ENCODE results near the gene CREBZF. TPM values are rescaled to one million over a fixed set of nuclear protein-coding genes. Genes with fewer than 3 reads are reported as not detected.

The CREBZF gene, protein sequence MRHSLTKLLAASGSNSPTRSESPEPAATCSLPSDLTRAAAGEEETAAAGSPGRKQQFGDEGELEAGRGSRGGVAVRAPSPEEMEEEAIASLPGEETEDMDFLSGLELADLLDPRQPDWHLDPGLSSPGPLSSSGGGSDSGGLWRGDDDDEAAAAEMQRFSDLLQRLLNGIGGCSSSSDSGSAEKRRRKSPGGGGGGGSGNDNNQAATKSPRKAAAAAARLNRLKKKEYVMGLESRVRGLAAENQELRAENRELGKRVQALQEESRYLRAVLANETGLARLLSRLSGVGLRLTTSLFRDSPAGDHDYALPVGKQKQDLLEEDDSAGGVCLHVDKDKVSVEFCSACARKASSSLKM
- 10 to 100 TPM; 81.3 to 98.4 (median 92.5) TPM for total RNA-seq

DNA sequence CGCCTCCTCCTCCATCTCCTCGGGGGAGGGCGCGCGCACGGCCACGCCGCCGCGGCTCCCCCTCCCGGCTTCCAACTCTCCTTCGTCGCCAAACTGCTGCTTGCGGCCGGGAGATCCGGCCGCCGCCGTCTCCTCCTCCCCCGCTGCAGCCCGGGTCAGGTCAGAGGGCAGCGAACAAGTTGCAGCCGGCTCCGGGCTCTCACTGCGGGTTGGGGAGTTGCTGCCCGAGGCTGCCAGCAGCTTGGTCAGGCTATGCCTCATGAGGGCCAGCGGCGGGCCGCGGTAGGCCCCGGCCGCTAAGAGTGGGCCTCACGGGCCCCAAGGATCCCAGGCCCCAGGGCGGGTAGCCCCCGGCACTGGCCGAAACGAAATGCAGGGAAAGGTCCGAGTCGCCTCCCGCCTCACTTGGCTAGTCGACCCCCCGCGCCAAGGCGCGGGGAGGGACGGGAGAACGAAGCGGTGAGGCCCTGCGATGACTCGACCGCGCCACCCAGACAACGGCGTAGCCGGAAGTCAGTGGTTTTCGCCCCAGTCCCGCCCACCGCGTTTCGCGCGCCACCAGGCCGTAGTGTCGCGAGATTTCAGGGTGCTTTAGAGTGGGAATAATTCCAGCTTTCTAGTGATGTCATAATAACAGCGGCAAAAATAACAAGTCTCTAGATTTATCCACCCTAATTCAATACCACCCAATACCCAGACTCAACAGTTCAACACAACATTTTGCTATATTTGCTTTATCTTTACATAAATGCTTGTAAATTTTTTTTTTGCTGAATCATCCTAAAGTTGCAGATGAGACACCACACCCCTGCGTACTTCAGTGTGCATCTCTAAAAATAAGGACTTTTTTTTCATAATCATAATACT, at the start of gene CREBZF:
Gene CREBZF (minus strand): TSS at position 515 of the 867 bp plus-strand sequence. CDS start 254 bp downstream, at position 261.
- Histone ChIP-seq H3K4me3 (peak within 1 kb of the TSS; percentile 61 to 90 (median 74)), H3K27me3 (no peaks in the 10 kb centered on the region), H3K4me1 (peaks cover 0 to 41% (median 26%) of the 10 kb centered on the region in 4 donors), H3K27ac (peak within 1 kb of the TSS; percentile 88 to 99 (median 94)), H3K9me3 (no peaks in the 10 kb centered on the region), H3K36me3 (peaks cover 0 to 5% (median 0%) of the 10 kb centered on the region in 3 donors)
- DNase-seq (ENCODE audit: low spot score in 2 of 2), result peak; percentile 90 to 95
- TF ChIP-seq, protein P1, sequence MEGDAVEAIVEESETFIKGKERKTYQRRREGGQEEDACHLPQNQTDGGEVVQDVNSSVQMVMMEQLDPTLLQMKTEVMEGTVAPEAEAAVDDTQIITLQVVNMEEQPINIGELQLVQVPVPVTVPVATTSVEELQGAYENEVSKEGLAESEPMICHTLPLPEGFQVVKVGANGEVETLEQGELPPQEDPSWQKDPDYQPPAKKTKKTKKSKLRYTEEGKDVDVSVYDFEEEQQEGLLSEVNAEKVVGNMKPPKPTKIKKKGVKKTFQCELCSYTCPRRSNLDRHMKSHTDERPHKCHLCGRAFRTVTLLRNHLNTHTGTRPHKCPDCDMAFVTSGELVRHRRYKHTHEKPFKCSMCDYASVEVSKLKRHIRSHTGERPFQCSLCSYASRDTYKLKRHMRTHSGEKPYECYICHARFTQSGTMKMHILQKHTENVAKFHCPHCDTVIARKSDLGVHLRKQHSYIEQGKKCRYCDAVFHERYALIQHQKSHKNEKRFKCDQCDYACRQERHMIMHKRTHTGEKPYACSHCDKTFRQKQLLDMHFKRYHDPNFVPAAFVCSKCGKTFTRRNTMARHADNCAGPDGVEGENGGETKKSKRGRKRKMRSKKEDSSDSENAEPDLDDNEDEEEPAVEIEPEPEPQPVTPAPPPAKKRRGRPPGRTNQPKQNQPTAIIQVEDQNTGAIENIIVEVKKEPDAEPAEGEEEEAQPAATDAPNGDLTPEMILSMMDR (IDR thresholded peaks at IDR 0.05), result peak in 2 of 5 experiments; percentile 39 to 42
- TF ChIP-seq EP300 (IDR thresholded peaks at IDR 0.05) (peak; percentile 53 to 99), POLR2A (IDR thresholded peaks at IDR 0.05) (peak; percentile 97)
- WGBS, 2 donors, result 0 to 1% methylated on average over 35 to 44 of the region's 67 CpGs

DNA sequence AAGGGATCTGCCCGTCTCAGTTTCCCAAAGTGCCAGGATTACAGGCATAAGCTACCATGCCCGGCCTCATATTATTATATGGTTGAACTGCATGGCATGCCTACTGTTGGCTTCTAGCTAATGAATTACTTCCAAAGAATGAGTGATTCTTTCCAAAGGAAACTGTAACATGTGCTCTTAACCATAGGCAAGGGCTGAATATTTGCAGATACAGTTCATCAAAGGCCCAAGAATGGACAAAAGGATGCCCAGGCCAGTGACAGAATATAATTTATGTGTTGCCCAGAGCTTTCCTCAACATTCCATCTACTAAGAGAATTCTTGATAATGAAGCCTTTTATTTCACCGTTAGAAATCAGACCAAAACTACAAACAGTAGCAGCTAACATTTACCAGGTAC, 48.0 kb upstream of the CREBZF start:
- Histone ChIP-seq H3K4me1 (peaks cover 0 to 12% (median 0%) of the 10 kb centered on the region in 4 donors), H3K27me3 (no peaks in the 10 kb centered on the region), H3K4me3 (no peak overlapping the region), H3K27ac (no peak overlapping the region), H3K9me3 (no peaks in the 10 kb centered on the region), H3K36me3 (peaks cover 0 to 5% (median 0%) of the 10 kb centered on the region in 3 donors)
- no peak for TF ChIP-seq EP300 (IDR thresholded peaks at IDR 0.05)
- no peak for DNase-seq (ENCODE audit: low spot score in 2 of 2)
- 74 to 84% methylated on average over 3 of the region's 3 CpGs for WGBS, 2 donors

DNA sequence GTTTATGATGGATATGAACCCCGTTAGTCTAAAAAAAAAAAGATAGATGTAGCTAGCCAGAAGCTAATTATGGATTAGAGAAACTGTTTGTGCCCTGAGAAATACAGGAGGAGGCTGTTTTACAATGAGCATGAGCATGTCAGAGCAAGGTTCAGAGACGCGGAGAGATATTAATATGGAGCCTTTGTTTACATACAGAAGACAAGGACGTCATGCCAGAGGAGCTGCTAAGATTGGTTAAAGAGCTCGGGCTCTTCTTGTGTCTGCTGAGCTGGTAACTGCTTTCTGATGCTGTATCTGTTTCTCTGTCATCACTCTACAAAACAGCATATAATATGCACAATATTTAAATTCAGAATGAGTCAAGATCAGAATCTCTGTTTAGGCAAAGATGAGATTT, 46.0 kb upstream of the CREBZF start:
- Histone ChIP-seq H3K4me1 (no peaks in the 10 kb centered on the region), H3K27me3 (no peaks in the 10 kb centered on the region), H3K9me3 (no peaks in the 10 kb centered on the region), H3K4me3 (no peak overlapping the region), H3K27ac (no peak overlapping the region), H3K36me3 (peaks cover 0 to 5% (median 0%) of the 10 kb centered on the region in 3 donors)
- DNase-seq (ENCODE audit: low spot score in 2 of 2), result no peak
- WGBS, 2 donors, result 50 to 55% methylated on average over 5 of the region's 5 CpGs
- TF ChIP-seq, protein P1 (IDR thresholded peaks at IDR 0.05), result no peak
- TF ChIP-seq POLR2A (IDR thresholded peaks at IDR 0.05), result no peak
- TF ChIP-seq EP300 (IDR thresholded peaks at IDR 0.05), result no peak

DNA sequence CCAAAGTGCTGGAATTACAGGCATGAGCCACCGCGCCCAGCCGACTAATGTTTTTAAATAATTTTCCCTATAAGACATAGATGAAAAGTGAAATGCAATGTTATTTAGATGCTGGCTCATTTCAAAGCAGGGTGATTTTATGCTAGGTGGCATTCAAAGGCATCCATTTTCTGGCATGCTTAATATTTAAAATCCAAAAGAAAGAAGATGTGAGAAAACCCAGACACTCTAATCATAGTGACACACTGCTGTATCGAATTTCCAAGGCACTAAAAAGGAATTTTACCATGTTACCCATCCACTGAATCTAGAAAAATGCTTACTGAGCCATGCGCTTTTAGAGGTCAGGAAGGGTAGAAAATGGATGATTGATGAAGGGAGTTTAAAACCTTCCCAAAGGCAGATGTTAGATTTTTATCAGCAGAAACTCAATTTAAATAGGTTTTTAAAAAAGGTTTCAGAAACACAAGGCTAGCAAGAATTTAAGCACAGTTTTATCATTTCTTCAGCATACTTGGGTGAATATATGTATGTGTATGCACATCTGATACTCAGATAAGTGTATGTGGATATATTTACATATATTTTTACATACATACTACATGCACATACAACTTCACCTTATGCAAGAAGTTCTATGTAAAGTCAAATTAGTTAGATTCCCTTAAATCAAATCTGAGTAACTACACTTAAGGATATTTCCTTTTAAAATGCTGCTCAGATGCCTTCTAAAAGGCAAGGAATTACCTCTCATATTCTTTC, 45.2 kb upstream of the CREBZF start:
- Histone ChIP-seq H3K4me1 (no peaks in the 10 kb centered on the region), H3K4me3 (no peak overlapping the region), H3K27me3 (no peaks in the 10 kb centered on the region), H3K27ac (no peak overlapping the region), H3K9me3 (no peaks in the 10 kb centered on the region), H3K36me3 (peaks cover 0 to 5% (median 0%) of the 10 kb centered on the region in 3 donors)
- DNase-seq (ENCODE audit: low spot score in 2 of 2), result no peak
- WGBS, 2 donors, result 88 to 91% methylated on average over 5 of the region's 5 CpGs
- TF ChIP-seq, protein P1 (IDR thresholded peaks at IDR 0.05), result no peak
- TF ChIP-seq EP300 (IDR thresholded peaks at IDR 0.05) (no peak), POLR2A (IDR thresholded peaks at IDR 0.05) (no peak)

DNA sequence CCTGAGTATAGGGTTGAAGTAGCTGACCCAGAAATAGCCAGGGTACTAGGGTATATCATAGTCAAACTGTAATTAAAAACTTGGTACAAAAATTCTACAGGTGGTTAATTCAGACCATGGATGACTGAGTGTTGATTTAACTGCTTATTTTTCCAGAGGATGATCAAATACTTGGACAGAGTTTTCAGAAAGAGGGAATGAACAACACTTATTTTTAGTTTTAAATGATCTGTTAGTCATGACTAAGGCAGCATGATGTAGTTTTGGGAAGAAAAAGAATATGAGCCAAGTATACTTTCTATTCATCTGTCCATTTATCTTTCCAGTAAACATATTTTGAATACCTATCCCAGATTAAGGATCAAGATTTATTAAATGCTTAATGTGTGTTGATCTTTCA, 40.9 kb upstream of the CREBZF start:
- TF ChIP-seq EP300 (IDR thresholded peaks at IDR 0.05), result no peak
- TF ChIP-seq, protein P1 (IDR thresholded peaks at IDR 0.05), result no peak
- TF ChIP-seq POLR2A (IDR thresholded peaks at IDR 0.05), result no peak

More for the DNA sequence above, 40.9 kb upstream of the CREBZF start:
- no peak overlapping the region for H3K4me3 ChIP-seq
- H3K27me3 ChIP-seq, result no peaks in the 10 kb centered on the region
- DNase-seq (ENCODE audit: low spot score in 2 of 2), result no peak
- H3K9me3 ChIP-seq, result no peaks in the 10 kb centered on the region
- no peaks in the 10 kb centered on the region for H3K4me1 ChIP-seq
- peaks cover 0 to 11% (median 0%) of the 10 kb centered on the region in 3 donors for H3K36me3 ChIP-seq
- no peak overlapping the region for H3K27ac ChIP-seq
